HG03039 (cell line): ENCODE measurements around the gene GPR55.

ENCODE experiments used
- ATAC-seq: cut with Tn5 transposase; IDR thresholded peaks from one replicate; pipeline ENCODE4 v1.9.1; 2021; ENCODE audit warnings: mild to moderate bottlenecking, moderate library complexity; ENCODE audit not compliant: unreplicated experiment

Gene GPR55

GRCh38 chr2:230935130-230935430, 10.0 kb upstream of the GPR55 start:
- ATAC-seq: no peak

DNA sequence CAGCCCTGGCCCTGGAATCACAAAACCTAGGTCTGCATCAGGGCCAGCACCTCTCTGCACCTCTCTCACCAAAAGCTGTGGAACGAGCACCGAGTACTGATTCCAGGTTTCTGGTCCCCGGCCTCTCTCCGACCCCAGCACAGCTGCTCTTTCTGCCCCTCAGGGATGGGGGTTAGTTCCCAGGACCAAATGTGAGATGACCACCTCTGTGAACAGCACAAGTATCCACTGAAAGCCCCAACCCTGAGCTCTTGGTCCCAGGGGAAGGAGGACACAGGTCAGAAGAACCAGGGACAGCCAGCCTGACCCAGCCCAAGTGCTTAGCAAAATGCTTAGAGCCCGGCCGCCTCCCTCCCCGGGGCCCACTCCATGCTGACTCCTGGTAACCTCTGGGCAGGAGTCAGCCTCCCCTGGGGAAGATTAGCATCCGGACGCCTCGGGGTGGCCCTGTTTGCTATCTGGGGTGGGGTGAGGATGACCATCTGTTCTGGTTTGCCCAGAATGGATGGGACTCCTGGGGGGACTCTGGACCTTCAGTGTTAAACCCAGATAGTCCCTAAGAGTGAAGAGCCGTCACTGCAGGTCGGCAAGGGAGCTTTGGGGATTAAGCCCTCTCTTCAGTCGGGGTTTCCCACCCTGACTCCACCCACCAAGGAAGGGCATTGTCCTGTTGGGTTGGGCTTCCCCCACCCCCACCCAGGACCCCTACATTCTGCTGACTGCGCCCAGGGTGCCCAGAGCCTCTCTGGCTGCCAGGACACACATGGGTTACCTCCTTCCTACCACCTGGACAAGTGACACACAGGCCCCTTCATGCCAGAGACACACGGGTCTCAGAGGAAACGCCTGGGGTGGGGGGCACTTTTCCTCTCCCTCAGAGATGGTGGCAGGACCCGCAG, 9.4 kb upstream of the GPR55 start:
- no peak for ATAC-seq

DNA sequence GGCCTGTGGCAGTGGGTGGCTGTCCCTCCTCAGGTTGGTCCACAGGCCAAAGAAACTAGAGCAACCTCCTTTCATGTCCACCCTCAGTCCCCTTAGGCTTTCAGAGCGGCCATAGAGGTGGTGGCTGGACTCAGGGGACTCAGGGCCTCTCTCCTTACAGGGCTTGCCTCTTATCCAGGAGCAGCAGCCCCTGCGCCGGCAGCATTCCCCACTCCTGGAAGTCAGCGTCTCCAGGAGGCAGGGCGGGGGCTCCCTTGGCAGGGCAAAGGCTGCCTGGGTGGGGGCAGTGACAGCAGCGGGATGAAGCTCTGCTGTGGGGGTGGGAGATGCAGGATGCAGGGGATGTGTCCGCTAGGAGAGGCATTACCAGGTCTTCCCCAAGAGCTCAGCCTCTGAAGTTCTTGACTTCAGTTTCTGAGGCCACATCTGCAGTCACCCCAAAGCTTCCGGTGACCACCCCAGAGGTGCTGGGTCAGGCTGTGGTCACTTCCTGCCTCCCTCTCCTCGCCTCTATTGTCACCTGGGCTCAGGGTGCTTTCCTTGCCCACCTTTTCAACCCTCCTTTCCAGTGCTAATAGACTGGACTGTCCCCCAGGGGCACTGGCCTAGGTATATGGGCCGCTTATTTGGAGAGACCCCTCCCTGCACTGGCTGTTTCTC, 8.6 kb upstream of the GPR55 start:
- ATAC-seq: no peak

DNA sequence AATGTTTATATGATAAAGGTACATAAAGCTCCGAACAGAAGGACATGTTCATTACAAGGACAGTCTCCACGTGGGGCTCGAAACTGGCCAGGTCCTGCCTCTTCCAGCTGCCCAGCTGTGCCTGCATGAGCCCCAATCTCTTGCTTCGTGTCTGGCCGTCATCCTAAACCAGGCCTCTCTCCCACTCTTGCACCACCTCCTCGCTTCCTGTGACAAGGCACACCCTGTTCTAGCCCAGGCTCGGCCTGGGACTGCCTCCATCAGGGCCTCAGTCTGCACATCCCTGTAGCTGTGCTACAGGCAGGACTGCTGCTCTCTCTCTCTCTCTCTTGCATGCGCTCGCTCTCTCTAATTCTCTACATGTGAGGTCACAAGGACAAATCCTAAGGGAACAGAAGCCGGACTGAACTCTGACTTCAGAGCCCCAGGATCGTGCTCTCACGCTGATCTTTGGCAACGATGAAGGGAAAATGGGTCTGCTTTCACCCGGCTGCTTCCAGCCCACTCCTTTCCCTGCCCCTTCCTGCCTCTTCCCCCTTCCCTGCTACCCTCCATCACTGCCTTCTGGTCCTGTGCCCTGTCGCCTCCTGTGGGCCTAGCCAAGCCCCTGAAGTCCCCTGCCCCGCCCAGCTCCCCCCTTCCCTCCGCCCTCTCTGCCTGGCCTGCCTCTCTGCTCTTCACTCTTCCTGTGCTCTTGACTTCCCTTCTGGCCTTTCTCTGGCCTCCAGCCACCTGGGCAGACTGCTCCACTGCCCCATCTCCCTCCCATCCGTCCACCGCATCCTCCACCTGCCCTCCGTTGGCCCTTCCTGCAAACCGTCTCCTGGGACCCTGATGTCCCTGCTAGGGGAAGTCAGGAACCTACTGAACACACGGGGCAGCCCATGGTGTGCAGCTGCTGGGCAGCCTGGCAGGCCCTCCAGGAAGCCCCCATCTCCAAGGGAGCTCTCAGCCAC, 7.8 kb upstream of the GPR55 start:
- ATAC-seq: no peak

DNA sequence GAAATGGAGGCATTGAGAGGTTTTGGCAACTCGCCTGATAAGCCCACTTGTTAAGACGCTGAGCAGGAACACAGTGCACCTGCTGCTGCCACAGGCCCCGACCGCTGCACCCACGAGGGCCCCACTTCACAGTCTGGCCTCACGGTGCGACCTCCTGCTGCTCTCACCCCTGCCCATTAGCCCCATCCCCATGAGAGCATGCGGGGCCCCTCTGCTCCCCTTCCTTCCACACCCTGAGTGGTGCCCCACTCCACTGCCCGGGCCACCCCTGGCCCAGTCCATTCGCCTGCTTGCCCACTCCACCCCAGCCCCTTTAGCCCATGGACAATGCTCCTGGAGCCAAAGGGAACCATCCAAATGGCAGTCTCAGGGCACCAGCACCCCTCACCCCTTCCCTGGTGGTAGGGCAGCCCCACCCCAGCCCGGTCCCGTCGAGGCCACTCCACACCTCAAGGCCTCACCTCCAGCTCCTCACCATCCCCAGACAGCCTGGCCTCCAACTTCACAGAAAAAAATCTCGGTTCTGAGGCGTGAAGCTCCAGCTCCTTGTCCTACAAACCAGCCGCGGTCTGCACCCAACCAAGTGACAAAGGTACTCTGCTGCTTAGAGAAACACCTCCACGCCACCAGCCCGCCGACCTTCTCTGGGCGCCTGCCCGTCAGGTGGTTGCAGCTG, 6.7 kb upstream of the GPR55 start:
- no peak for ATAC-seq

DNA sequence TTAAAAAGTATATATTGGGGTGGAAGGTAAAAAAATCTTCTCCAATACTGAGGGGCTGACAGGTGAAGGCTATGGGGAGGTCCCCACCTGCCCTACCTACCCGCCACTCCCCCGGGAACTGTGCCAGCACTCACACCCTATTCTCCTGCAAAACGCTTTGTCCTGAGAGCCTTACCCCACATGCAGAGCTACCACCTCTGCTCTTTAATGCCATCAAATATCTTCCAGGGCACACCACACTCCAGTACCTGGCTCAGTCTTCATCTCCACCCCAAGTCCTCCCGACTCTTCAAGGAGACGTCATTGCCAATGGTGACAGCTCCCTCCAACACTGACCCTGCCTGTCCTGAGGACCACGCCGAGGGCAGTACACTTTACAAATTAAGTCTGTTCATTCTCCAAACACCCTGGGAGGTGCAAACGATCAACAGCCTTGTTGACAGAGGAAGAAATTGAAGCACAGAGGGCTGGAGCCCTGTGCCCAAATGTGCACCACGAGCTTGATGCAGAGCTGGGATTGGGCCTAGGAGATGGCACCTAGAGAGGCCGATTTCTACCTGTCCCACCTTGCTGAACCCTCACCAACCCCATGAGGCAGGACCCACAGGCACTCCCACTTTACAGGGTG, 6.0 kb upstream of the GPR55 start:
- no peak for ATAC-seq

GRCh38 chr2:230930149-230930780, 5.2 kb upstream of the GPR55 start:
- ATAC-seq: no peak

DNA sequence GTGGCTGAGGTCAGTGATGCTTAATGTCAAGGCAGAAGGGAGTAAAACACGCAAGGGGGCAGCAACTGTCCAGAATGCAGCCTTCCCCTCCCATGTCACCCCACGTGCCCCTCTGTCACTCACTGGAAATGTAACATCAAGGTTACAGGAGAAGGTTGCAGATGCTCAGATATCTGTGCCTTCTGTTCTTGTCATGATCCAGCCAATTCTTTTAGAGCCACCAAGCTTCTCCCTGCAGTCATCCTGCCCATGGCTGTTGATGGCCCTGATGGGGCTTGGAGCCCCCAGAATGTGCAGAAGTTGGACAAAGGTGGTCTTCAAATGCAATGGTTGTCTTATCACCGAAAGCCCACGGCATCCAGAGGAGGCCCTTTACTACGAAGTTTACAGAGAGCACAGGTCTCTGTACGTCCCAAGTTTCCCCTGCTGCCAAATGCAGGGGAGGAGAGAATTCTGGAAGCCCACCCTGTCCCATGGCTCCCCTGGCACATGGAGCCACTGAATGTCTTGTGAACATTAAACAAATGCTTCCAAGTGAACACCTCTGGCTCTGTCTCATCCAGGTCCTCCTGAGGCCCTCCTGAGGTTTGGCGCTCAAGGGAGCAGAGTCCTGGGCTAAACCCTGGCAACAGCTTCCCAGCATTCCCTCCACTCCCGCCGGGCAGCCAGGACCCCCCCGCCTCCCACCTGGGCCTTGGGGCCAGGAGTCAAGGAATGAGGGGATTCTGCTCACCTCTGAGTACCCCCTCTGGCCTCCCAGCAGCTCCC, 4.5 kb upstream of the GPR55 start:
- no peak for ATAC-seq

DNA sequence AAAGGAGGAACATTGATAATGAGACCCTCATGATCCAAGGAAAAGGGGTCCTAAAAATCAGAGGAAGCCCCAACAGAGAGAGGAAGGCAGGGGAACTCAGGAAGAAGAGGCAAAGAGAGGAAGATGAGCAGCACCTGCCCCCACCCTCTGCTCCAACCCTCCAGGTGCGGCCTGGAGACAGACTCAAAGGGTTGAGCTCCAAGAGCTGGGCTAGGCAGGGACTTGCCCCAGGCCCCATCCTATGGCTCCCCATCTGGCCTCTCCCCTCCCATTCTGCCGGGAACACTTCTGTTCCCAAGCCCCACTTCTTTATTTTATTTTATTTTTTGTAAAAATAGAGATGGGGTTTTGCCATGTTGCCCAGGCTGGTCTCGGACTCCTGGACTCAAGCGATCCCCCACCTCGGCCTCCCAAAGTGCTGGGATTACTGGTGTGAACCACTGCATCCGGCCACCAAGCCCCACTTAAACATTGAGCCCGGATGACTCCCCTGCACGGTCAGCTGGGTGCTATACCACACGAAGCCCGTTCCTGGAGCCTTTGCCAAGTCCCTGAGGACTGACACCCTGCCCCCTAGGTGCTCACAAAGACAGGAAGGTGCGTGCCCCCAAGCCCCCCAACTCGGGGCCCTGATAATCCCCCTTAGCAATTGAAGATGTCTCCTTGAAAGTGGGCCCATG, 3.8 kb upstream of the GPR55 start:
- no peak for ATAC-seq

DNA sequence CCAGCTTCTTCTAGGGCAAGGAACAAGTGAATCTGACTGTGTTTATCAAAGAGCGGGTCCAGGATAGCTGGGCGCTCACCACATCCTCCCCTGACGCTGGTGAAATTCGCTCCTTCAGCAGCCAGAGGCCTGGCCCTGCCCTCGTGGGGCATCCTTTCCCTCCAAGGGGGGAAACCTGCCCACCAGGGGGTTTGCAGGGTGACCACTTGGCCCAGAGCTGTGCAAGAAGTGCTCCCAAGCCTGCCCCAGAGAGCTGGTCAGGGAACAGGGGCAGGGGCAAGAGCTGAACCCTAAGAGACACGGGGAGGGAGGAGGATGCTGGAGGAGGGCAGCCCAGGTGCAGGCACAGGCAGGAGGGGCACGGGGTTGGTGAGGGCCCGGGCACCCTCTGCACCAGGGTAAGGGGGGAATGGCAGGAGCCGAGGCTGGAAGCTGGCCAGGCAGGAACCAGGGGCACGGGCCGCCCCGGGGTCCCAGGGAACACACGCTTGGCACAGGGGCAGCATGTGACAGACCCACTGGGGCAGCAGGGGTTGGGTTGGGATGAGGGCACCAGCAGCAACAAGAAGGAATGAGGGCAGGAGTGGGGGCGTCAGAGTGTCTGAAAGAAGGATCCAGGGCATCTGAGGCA, 2.8 kb upstream of the GPR55 start:
- ATAC-seq: no peak

DNA sequence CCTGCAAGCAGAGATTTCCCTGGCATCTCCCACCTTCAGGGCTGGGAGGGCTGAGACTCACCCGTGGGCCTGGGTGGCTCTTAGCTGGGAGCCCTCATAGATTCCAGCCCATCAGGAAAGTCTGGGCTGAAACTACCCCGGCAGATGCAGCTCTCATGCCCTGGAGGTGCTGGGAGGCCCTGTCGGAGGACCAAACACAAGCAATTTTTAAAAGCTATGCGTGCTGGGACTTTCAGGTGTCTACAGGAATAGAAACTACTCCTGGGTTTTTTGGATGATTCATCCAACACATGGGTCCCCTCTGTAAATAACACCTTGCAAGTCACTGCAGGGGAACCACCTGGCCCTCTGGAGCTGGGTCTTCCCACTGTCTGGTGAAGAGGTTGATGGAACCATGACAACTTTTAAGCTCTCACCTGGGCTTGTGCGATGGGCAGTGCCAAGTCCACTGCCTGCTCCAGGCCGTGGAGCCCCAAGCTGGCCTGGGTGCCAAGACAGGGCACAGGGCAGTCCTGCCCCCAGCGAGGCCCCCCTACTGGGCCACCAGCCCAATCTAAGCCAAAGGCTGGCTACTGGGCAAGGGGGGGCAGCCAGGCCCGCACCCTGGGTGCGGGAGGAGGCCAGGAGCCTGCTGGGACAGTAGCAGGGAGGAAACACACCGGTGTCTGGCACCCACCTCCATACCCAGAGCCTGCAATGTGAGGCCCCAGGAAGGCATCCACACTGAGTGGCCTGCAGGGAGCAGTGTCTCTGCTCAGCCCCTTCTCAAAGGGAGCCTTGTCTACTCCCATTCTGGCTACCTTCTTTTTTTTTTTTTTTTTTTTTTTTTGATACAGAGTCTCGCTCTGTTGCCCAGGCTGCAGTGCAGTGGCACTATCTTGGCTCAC, 1.1 kb upstream of the GPR55 start:
- peak; percentile 26 for ATAC-seq

DNA sequence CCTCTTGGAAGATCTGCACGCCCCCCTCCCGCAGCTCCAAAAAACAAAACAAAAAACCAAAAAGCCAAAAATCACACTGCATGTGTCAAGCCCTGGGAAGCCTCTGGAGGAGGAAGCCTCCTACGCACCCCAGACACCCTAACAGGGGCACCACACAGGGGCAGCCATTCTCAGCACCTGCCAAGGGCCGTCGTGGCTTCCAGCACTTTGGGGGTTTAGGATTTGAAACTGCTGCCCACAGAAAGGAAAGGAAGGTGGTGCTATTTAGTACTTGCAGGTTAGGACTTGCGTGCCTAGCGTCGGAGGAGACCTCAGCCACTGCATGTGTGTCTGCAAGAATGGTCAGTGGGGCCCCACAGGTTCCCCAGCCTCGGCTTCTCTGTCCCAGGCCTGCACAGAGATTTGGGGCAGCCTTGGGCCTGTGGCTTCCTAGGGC, 419 bp upstream of the GPR55 start:
- ATAC-seq: peak; percentile 11

DNA sequence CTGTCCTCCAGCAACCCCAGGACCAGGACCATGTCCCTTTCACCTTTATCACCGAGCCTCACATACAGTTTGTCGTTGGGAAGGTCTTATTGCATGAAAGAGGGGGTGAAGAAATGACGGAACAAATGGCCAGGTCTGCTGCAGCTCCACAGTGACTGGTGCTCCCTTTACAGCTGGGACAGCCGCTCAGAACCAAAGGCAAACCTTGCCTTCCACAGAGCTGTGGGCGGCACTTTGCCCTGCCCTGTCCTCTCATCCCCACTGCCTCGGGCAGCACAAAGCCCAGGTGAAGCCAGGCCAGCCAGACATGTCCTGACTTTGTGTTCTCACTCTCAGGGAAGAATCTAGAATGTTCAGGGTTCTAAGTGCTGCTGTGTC, 961 bp downstream of the GPR55 start:
- no peak for ATAC-seq

- no peak for ATAC-seq
Observed at GRCh38 chr2:230922951-230923717, 1.9 kb downstream of the GPR55 start.

DNA sequence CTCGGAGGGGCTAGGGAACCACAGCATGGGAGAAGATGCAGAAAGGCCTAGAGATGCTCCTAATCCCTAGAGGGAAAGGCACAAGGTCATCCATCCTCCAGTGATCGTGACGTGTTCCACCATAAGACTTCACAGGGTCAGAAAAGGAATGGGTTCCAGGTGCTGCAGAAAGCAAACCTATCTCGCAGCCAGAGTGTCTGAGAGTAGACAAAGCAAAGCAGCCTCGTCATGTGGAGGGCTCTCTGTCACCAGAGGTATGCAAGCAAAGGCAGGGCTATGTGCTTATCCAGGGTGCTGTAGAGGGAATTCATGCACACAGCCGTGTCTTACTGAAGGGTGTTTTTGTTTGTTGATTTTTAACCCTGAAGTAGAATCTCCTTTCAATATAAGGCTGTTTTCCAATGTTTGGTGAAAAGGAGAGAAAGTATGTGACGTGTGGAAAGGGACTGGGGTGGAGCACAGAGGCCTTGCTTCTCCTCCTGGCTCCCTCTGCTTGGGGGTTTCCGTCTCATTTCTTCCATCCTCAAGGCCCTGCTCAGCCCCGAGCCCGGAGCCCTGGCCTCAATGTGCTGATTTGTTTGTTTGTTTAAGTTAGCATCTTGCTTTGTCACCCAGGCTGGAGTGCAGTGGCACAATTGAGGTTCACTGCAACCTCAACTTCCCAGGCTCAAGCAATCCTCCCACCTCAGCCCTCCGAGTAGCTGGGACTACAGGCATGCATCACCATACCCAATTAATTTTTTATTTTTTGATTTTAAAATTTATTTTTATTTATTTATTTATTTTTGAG, 3.0 kb downstream of the GPR55 start:
- no peak for ATAC-seq

DNA sequence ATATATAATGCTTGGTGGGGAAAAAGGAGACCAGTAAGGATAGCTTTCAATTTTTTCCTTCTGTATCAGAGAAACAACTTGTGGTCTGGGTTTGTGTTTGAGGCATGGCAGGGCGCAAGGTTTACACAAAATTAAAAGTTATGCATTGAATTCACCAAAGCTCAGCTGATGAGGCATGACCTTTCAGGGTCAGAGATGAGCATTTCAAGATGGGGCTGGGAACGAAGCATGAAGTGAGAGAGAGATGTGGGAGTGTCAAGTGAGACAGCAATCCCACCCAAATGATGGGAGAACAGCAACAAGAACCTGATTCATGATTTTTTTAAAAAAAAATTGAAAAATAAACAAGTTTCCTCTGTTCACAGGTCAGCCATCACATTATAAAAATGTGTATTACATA, 4.9 kb downstream of the GPR55 start:
- ATAC-seq: no peak
